ENCODE measurements around the gene C11orf54.
"Not testable (repeated sequence)": the region's sequence is repeated elsewhere in the genome, so short reads cannot be mapped to it uniquely, and the experiment has no call there.

Gene C11orf54

DNA sequence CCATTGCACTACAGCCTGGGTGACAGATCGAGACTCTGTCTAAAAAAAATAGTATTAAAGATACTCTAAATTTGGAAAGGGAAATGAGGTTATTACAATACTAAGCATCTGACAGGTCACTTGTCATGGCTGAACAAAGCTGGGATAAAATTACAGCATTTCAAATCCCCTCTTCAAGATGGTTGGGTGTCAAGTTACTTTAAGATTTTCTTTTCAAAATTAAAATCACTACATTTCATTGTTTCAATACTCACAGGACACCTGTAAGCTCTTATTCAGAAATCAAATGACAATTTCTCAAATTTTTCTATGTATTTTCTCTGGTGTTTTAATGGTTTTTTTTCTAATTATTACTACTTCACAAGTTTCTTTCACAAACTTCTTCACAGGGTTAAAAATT lies 5.8 kb upstream of the C11orf54 start:
- DNase-seq = no peak

DNA sequence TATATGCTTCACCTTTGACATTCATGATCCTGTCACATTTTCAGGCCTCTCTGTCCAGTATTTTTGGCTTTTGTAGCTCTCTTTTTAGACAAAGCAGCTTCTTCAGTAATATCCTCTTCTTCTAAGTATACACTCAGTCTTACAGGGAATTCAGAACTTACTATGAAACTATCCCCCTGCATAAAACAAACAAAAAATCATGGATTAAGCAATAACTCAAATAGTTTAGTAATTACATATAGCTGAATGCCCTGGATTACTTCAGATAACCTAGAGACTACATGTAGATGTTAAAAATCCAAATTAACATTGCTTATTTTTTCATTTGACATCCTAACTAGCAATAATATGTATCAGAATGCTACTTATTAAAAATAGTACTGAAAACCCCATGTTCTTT lies 5.3 kb upstream of the C11orf54 start:
- DNase-seq = no peak

GRCh38 chr11:93737904-93738612 lies 3.4 kb upstream of the C11orf54 start:
- no peak for DNase-seq

GRCh38 chr11:93738647-93739081 lies 2.8 kb upstream of the C11orf54 start:
- DNase-seq = no peak

- DNase-seq = peak; percentile 53
Measured at GRCh38 chr11:93740031-93740729, 1.3 kb upstream of the C11orf54 start.

GRCh38 chr11:93740730-93741093 lies 760 bp upstream of the C11orf54 start:
- DNase-seq = peak; percentile 74

DNA sequence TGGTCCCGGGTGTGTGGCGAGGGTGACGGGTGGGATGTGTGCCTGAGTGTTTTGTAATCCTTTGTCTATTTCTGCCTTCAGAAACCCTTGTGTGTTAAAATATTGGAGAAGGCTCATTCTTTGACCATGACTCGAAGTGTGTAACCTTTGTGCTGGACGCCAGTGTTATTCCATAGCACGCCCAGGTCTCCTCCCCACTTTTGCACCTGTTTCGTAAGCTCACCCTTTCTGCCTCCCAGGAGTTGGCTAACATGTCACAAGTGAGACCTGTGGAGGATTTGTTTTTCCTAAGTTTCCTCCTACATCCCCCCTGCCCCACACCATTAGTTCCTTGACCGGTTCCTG lies 382 bp downstream of the C11orf54 start:
- DNase-seq = no peak

GRCh38 chr11:93743291-93743690 lies 1.8 kb downstream of the C11orf54 start:
- no peak for DNase-seq

- no peak for DNase-seq
Measured at GRCh38 chr11:93744669-93745004, 3.2 kb downstream of the C11orf54 start.

DNA sequence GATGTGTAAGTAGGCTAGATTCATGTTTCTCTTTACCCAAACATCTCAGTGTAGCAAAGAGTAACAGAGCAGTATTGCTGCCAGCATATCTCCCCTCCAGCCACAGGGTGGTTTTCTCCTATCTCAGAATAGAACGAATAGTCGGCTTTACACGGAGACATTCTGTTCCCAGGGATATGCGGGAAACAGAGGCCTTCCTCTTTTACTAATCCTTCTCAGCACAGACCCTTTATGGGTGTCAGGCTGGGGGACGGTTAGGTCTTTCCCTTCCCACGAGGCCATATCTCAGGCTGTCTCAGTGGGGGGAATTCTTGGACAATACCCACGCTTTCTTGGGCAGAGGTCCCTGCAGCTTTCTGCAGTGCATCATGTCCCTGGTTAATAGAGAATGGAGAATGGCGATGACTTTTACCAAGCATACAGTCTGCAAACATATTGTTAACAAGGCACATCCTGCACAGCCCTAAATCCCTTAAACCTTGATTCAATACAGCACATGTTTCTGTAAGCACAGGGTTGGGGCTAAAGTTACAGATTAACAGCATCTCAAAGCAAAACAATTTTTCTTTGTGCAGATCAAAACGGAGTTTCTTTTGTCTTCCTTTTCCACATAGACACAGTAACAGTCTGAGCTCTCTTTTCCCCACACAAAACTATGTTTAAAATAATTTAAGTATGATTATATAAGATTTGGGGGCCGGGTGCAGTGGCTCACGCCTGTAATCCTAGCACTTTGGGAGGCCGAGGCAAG lies 3.7 kb downstream of the C11orf54 start:
- not testable (repeated sequence) for DNase-seq

DNA sequence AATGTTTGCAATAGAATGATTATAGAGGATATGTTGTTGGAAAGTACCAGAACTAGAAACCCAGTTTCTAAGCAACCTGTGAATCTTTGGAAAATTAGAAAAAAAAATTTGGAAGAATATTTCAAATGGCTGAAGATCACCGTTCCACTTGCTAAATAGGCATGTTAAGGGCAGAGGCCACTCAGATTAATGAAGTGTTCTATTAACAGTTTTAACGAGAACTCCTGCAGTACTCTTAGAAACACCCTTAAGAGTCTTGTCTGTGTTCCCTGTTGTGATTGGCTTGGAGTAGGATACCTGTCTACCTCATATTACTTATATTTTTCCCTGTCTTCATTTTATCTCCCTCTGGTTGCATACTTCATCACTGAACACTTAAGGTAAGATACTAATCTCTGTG lies 4.6 kb downstream of the C11orf54 start:
- DNase-seq = no peak

- DNase-seq = no peak
Measured at GRCh38 chr11:93747122-93747521, 5.7 kb downstream of the C11orf54 start.

GRCh38 chr11:93751001-93751400 lies 9.5 kb downstream of the C11orf54 start:
- no peak for DNase-seq

GRCh38 chr11:93753241-93753640 lies 11.8 kb downstream of the C11orf54 start:
- no peak for DNase-seq

DNA sequence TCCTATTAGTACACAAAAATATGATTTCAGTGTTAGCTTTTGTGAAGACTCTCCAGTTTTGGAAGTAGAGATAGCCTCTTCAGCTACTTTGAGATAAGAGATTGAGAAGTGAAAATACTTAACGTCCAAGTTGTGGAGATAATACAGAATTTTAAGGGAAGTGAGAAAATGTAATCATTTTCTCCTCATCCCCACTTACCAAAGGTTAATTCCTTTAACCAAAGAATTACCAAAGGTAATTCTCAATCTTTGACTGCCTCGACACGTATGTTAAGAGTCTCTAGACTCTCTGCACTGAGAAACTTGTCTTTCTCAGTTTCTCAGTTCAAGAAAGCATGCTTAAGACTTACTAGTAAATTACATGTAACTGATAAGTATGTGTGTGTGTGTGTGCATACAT lies 15.3 kb downstream of the C11orf54 start:
- no peak for DNase-seq

GRCh38 chr11:93757301-93757700 lies 15.8 kb downstream of the C11orf54 start:
- no peak for DNase-seq

DNA sequence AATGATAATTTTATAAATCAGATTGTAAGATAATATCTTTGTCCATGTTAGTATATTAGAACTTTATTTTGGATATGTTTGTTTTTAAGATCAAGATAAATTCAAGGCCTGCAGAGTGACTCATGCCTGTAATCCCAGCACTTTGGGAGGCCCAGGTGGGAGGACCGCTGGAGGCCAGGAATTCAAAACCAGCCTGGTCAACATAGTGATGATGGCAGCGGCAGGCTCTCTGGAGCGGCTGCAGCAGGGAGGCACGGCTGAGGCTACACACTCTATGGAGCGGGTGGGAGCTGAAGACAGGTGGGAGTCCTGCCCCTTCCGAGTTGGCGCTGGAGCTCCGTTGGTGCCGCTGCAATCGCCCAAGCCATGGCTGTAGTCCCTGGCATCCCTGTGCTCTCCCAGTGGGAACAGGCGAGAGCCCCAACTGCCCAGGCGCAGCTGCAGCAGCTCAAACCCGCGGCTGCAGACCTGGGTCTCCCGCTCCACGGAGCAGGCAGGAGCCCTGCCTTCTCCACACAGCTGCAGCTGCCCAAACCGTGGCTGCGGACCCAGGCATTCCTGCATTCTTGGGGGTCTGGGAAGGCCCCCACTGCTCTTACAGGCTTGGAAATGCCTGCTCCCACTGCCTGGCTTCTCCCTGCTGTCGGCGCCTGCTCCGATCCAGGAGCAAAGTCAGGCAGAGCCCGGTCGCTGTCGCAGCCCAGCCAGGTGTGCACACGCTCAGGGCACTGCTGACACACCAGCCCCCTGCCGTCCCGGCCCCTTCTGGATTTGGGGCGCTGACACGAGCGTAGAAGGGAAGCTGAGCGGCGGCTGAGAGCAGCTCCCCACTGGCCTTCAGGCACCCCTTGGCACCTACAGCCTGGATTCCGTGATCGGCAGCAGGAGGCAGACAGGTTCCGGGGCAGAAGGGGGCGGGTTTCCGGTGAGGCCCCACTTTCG lies 16.7 kb downstream of the C11orf54 start:
- DNase-seq = no peak

- not testable (repeated sequence) for DNase-seq
Measured at GRCh38 chr11:93759123-93759522, 17.7 kb downstream of the C11orf54 start.

DNA sequence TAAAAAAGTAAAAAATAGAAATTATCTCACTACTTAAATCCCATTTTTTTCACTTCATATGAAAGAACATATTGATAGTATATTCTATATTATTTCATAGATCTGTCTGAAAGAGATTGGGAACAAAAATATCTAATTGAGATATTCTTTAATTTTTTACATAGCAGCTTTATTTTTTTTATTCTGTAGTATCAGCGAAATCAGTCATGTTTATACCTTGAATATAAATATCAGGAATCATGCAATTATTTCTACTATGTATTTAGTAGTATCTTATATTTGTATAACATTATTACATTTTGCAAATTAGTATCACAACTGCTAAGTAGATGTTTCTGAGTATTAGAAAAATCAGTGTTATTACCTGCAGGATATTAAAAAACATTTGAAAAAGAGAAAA lies 20.4 kb downstream of the C11orf54 start:
- no peak for DNase-seq

- DNase-seq = no peak
Measured at GRCh38 chr11:93765551-93765950, 24.1 kb downstream of the C11orf54 start.

DNA sequence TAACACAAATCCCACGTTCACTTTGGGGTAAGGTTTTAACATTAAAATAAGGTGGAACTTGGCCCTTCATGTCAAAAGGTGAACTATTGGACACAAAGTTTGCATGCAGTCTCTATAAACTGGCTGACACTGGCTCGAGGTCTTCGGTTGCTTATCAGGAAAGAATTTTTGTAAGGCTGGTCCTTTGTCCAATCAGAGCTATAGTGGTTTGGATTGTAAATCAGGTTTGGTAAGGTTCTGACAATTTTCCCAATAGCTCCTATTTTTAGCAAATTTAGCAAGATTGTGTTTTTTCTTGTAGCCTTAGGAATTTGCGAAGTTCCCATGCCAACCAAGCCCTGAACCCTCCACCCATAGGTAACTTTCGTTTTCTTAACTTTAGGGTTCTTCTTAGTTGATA lies 25.0 kb downstream of the C11orf54 start:
- no peak for DNase-seq

DNA sequence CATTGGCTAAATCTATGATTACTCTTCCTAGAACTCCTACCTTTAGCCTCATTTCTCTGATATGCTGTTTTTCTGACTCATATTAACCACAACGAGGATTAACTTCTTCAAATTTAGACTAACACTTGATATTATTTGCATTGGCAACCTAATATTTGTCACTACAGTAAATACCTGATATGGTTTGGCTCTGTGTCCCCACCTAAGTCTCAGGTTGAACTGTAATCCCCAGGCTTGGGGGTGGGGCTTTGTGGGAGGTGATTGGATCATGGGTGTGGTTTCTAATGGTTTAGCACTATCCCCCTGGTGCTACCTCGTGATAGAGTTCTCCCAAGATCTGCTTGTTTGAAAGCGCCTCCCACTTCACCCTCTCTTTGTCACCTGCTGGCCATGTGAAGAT lies 25.5 kb downstream of the C11orf54 start:
- no peak for DNase-seq

GRCh38 chr11:93770160-93770559 lies 28.7 kb downstream of the C11orf54 start:
- no peak for DNase-seq

Data from activated naive CD4-positive, alpha-beta T cell treated with Interleukin-2 at 50 U/mL for 16 hours (primary cell).